IPS-NIHi7 (cell line): ENCODE data around the gene CDC42EP4.
"Not testable (repeated sequence)": the region's sequence is repeated elsewhere in the genome, so short reads cannot be mapped to it uniquely, and the experiment has no call there.

Experiments
- DNase-seq: peaks from one replicate; pipeline ENCODE4 v3.0.0; 2012; ENCODE audit warnings: mixed read lengths; ENCODE audit errors: extremely low spot score

Gene CDC42EP4

GRCh38 chr17:73320601-73321264 is 8.9 kb upstream of the CDC42EP4 start:
- no peak for DNase-seq

- DNase-seq = no peak
Observed at GRCh38 chr17:73319766-73320165, 8.0 kb upstream of the CDC42EP4 start.

GRCh38 chr17:73318836-73319235 is 7.0 kb upstream of the CDC42EP4 start:
- no peak for DNase-seq

GRCh38 chr17:73318427-73318813 is 6.6 kb upstream of the CDC42EP4 start:
- no peak for DNase-seq

- DNase-seq = no peak
Observed at GRCh38 chr17:73317513-73318426, 6.0 kb upstream of the CDC42EP4 start.

- no peak for DNase-seq
Observed at GRCh38 chr17:73316919-73317505, 5.2 kb upstream of the CDC42EP4 start.

GRCh38 chr17:73315471-73315870 is 3.7 kb upstream of the CDC42EP4 start:
- no peak for DNase-seq

- no peak for DNase-seq
Observed at GRCh38 chr17:73313526-73314127, 1.8 kb upstream of the CDC42EP4 start.

- DNase-seq = not testable (repeated sequence)
Observed at GRCh38 chr17:73312887-73313286, 1.1 kb upstream of the CDC42EP4 start.

GRCh38 chr17:73311428-73311780 is 397 bp downstream of the CDC42EP4 start:
- DNase-seq = no peak

GRCh38 chr17:73309727-73310596 is 1.8 kb downstream of the CDC42EP4 start:
- DNase-seq = no peak

- DNase-seq = not testable (repeated sequence)
Observed at GRCh38 chr17:73308959-73309358, 2.8 kb downstream of the CDC42EP4 start.

GRCh38 chr17:73308017-73308823 is 3.6 kb downstream of the CDC42EP4 start:
- DNase-seq = no peak

- no peak for DNase-seq
Observed at GRCh38 chr17:73307130-73307529, 4.7 kb downstream of the CDC42EP4 start.

- DNase-seq = no peak
Observed at GRCh38 chr17:73305845-73306836, 5.7 kb downstream of the CDC42EP4 start.

GRCh38 chr17:73304971-73305812 is 6.6 kb downstream of the CDC42EP4 start:
- peak; percentile 71 for DNase-seq

- DNase-seq = no peak
Observed at GRCh38 chr17:73304438-73304837, 7.4 kb downstream of the CDC42EP4 start.

- DNase-seq = no peak
Observed at GRCh38 chr17:73302189-73302588, 9.6 kb downstream of the CDC42EP4 start.
